Measurements from ENCODE around the gene C12orf75.
"Not testable (repeated sequence)": the region's sequence is repeated elsewhere in the genome, so short reads cannot be mapped to it uniquely, and the experiment has no call there.

Gene C12orf75

GRCh38 chr12:105382771-105383622 lies 52.5 kb downstream of the C12orf75 start:
- peak; percentile 73 to 82 (median 78) for DNase-seq

DNA sequence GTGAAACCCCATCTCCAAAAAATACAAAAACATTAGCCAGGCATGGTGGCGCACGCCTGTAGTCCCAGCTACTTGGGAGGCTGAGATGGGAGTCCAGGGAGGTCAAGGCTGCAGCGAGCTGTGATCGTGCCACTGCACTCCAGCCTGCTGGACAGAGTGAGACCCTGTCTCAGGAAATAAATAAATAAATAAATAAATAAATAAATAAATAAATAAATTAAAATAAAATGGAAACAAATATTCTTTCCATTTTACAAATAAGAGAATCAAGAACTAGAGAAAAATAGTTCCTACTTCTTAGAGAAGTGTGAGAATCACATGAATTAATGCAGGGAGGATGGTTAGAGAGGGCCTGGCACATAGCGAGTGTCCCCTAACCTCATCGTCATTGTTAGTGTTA lies 53.7 kb downstream of the C12orf75 start:
- DNase-seq = no peak

GRCh38 chr12:105384916-105385535 lies 54.5 kb downstream of the C12orf75 start:
- peak in 2 of 3 donors; percentile 3 to 7 for DNase-seq

DNA sequence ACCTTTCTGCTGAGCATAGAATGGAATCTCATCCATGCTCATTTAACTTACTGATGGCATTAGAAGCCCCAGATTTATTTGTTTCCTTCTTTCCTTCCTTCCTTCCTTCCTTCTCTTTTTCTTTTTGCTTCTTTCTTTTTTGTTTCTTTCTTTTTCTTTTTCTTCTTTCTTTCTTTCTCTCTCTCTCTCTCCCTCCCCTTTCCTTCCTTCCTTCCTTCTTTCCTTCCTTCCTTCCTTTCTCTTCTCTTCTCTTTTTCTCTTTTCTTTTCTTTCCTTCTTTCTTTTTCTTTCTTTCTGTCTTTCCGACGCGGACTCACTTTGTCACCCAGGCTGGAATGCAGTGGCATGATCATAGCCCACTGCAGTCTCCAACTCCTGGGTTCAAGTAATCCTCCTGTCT lies 55.9 kb downstream of the C12orf75 start:
- no peak for DNase-seq

- no peak for DNase-seq
Observed at GRCh38 chr12:105391231-105391630, 60.7 kb downstream of the C12orf75 start.

- DNase-seq = peak in 2 of 3 donors; percentile 12 to 13
Observed at GRCh38 chr12:105393587-105393986, 63.1 kb downstream of the C12orf75 start.

DNA sequence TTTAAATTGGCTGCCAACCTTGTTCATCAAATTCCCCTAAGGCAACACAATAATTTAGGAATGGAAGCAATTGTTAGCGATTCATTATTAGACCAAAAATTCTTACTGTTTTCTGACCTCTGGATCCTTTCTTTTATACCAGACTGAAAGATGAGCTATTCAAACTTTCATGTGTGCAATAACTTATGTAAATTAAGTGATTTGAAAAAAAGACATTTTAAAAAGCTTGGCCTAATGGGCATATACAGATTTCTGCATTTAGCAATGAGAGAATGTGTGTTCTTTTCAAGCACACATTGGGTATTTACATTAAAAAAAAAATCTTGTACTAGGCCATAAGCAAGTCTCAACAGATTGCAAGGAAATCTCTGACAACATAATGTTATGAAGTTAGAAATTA lies 65.5 kb downstream of the C12orf75 start:
- DNase-seq = no peak

GRCh38 chr12:105396983-105397382 lies 66.5 kb downstream of the C12orf75 start:
- no peak for DNase-seq

- no peak for DNase-seq
Observed at GRCh38 chr12:105398930-105399329, 68.4 kb downstream of the C12orf75 start.

DNA sequence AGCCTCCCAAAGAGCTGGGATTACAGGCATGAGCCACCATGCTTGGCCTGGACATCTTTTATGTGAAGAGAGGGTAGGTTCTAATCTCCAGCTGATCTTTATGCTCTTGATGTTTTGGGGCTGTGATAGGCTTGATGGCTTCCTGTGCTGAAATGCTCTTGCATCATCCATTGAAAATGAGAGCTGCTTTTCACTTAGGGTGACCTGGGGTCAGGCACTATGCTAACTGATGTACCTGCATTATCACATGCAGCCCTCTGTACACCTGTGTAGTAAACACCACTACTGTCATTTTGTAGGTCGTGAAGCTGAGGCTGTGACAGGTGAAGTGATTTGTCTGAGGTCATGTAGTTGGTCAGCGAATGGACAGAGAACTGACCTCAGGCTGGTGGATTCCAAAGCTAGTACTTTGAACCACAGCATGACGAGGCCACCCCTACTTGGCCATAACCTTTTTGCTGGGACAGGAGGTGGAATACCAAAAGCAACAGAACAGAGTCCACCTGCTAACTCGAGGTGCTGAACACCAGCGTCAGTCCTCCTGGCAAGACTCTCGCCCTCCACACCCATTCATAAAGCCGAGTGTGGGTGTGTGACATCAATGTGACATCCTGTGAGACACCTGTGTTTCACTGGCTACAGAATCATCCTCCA lies 69.1 kb downstream of the C12orf75 start:
- DNase-seq = no peak

DNA sequence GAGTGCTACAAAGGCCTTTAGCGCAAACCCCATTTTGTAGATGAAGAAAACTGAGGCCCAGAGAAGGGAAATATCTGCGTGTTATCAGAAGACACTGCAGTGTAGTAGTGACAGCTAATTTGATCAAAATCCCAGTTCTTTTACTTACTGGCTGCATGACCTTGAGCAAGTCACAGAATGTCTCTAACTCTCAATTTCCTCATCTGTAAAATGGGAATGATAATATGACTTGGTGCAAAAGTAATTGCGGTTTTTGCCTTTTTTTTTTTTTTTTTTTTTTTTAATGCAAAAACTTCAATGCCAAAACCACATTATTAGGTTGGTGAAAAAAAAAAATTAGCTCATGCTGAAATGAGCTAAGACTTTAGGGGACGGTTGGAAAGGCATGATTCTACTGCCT lies 69.7 kb downstream of the C12orf75 start:
- DNase-seq = no peak

DNA sequence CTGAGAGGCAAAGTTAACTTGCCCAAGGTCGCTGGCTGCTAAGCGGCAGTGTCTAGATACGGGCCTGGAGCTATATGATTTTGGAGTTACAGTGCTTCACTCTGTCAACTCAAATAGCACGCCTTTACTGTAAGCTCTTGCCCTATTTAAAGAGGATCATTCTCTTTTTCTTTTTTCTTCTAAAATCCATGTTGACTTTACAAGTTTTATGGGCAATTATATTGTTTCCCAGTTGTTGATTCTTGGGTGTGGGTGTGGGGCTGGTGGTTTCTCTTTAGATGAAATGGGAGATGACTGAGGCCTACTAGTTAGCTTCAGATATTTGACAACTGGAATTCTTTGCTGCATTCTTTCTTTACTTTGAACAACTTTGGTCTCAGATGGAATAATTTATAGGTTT lies 70.7 kb downstream of the C12orf75 start:
- DNase-seq = no peak

GRCh38 chr12:105402366-105402765 lies 71.9 kb downstream of the C12orf75 start:
- no peak for DNase-seq

GRCh38 chr12:105403095-105403494 lies 72.6 kb downstream of the C12orf75 start:
- DNase-seq = no peak

DNA sequence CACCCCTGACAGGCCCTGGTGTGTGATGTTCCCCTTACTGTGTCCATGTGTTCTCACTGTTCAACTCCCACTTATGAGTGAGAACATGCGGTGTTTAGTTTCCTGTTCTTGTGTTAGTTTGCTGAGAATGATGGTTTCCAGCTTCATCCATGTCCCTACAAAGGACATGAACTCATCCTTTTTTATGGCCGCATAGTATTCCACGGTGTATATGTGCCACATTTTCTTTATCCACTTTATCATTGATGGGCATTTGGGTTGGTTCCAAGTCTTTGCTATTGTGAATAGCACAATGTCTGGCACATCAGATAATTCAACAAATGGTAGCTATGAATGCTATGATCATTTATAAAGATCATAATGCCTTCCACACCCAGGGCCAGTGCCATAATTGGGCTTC lies 73.6 kb downstream of the C12orf75 start:
- DNase-seq = not testable (repeated sequence)

DNA sequence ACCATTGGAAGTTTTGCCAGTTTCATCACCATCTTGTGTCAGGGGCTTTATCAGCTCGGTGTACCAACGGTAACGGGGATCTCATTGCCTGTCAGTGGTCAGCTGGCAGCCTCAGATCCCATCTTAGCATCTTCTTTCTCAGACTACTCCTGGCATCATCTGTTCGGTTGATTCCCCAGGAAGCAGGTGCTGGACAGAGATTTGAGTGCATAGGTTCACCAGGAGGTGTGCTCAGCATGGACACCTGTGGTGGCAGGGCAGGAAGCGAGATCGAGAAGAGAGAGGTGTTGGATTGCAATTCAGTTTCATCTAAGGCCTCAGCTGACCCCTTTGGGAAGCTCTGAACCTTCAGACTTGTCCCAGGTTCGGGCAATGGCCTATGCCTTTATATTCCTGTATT lies 76.0 kb downstream of the C12orf75 start:
- no peak for DNase-seq

DNA sequence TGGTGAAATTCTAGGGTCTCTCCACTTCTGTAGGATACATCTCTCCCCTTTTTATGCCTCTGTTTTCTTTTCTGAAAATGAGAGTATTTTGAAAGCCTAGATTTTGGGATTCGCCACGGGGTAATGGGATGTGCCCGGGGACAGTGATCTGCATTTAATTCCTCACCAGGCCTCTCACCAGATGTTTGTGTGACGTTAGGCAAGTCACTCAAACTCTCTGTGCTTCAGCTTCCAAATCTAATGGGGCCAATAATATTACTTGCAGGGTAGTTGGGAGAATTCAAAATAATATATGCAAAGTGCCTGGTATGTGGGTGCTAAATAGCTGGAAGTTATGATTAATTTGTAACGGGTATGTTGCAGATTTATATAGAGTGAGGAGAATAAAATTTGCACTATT lies 78.8 kb downstream of the C12orf75 start:
- DNase-seq = no peak

DNA sequence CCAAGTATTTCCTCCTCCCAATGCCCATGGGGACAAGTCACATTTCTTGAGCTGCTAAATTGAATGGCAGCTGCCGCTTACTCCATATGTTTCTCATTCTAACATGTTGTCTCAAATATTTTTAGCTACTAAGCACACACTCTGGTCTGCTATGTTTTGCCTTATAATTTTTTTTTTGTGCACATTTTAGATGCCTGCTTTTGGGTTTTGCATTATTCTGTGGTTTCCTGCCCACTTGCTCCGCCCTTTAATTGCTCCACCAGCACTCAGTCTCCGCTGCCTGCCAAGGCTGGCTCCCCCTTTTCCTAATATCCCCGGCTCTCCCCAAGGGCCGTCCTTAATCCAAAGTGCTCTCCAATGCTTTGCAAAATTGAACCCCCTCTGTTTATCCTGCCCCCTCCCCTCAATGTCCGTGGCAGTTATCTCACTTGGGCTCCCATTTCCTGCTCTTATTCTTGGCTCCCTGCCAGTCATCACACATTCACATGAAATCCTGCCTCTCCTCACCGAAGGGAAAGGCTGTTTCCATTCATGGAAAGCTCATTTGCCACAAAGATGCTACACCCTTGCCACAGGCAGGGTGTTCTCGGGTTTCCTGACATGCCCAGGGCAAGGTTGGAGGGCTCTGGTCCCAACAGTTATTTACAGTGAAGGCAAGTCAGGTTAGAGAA lies 79.4 kb downstream of the C12orf75 start:
- peak in 1 of 3 donors; percentile 19 for DNase-seq

- no peak for DNase-seq
Observed at GRCh38 chr12:105413911-105414487, 83.5 kb downstream of the C12orf75 start.

DNA sequence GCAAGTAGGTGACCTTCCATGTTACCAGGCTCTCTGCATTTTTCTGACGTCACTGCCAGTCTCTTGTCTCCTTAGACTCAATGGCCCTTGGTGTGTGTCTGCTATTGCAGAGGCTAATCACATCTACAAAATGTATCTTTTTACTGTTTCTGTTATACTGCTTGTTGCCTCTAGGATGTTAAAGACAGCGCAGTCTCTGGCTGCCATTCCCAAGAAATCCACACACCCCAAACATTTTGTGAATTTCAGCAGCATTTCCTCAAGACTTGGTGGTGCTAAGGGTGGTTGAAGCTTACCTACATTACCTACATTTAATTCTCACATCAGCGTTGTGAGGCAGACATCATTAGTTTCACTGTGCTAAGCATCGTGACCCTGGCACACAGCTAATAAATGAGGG lies 87.2 kb downstream of the C12orf75 start:
- DNase-seq = no peak

- DNase-seq = no peak
Observed at GRCh38 chr12:105418229-105418628, 87.7 kb downstream of the C12orf75 start.

DNA sequence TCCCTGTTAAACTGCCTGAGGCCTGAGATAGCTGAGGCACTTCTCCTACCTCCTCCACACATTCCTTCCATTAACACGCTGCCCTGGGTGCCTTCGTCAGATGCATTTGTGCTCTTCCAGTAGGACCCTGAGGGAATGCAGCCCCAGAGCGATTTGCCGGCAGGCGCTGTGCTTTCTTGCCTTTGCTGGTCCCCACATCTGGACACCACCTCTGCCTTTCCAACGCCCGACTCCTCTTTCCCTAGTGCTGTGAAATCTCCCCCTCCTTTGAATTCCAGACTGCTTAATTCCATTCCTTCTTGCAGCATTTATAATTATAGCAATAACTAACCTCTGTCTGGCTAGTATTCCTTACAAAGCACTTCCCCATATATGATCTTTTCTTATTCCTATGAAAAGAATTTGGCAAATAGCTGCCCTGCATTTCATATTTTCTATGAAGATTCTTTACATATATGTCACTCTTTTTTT lies 88.4 kb downstream of the C12orf75 start:
- no peak for DNase-seq

DNA sequence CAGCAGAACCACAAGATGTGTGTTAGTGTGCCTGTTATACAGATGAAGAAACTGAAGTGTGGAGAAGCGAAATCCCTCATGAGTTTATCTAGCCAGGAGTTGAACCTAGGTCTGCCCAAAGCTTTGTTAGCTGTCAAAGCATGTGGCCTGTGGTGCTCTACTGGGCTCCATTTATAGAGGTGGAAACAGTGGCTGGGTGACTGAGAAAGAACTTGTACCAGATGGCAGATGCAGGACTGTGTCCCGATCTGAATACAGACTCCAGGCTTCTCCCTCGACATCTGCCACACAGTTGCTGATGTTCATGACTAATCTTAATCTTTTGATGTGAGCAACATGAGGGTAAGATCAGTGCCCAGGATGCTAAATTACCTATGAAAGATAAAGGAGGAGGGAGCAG lies 89.1 kb downstream of the C12orf75 start:
- no peak for DNase-seq
